Neural cell (in vitro differentiated cells): ENCODE measurements around the gene MAFB. TPM values are rescaled to one million over a fixed set of nuclear protein-coding genes. Genes with fewer than 3 reads are reported as not detected.

ENCODE experiments used
- H2AFZ ChIP-seq: fragments of 200-600, 300-800 bp; sonication (generic), shearing (Covaris generic); 2 replicates; pipeline ENCODE4 v1.6.0; 2014; ENCODE audit warnings: low read depth, mild to moderate bottlenecking, antibody characterized with exemption, low read length, moderate library complexity
- H3F3A ChIP-seq: fragments of 200-600 bp; shearing (Covaris generic); 2 replicates; pipeline ENCODE4 v1.6.1; 2016; ENCODE audit warnings: mild to moderate bottlenecking, moderate library complexity, mixed read lengths, antibody characterized with exemption, low read length; ENCODE audit not compliant: insufficient read depth, poor library complexity, severe bottlenecking
- H3K27ac ChIP-seq: fragments of 200-600, 300-800 bp; sonication (generic), shearing (Covaris generic); 2 replicates; pipeline ENCODE4 v1.5.1; 2014; ENCODE audit warnings: mild to moderate bottlenecking, low read length, moderate library complexity
- H3K27me3 ChIP-seq: fragments of 300-800, 200-600 bp; sonication (generic), shearing (Covaris generic); 2 replicates; pipeline ENCODE4 v1.6.0; 2014; ENCODE audit warnings: mild to moderate bottlenecking, low read depth, low read length, moderate library complexity; ENCODE audit not compliant: insufficient read depth
- H3K36me3 ChIP-seq: fragments of 300-800, 200-600 bp; sonication (generic), shearing (Covaris generic); 2 replicates; pipeline ENCODE4 v1.5.1; 2014; ENCODE audit warnings: mild to moderate bottlenecking, antibody characterized with exemption, low read length, moderate library complexity; ENCODE audit not compliant: insufficient read depth
- H3K4me2 ChIP-seq: fragments of 300-800, 200-600 bp; sonication (generic), shearing (Covaris generic); 2 replicates; pipeline ENCODE4 v1.6.0; 2014; ENCODE audit warnings: mild to moderate bottlenecking, low read length
- H3K4me3 ChIP-seq: fragments of 300-800, 200-600 bp; sonication (generic), shearing (Covaris generic); 2 replicates; pipeline ENCODE4 v1.5.1; 2014; ENCODE audit warnings: mild to moderate bottlenecking, low read length, moderate library complexity
- H3K79me2 ChIP-seq: fragments of 200-600 bp; shearing (Covaris generic); replicated peaks from 2 replicates; pipeline ENCODE4 v1.6.0; 2014; ENCODE audit warnings: mild to moderate bottlenecking, low read length, moderate library complexity; ENCODE audit not compliant: insufficient read depth
- H3K9ac ChIP-seq: fragments of 300-800, 200-600 bp; sonication (generic), shearing (Covaris generic); 2 replicates; pipeline ENCODE4 v1.6.1; 2016; ENCODE audit warnings: mild to moderate bottlenecking, low read length, mixed read lengths
- H3K9me2 ChIP-seq: fragments of 200-600 bp; shearing (Covaris generic); 2 replicates; pipeline ENCODE4 v1.6.1; 2016; ENCODE audit warnings: mild to moderate bottlenecking, low read length, mixed read lengths; ENCODE audit not compliant: insufficient read depth
- H3K9me3 ChIP-seq: fragments of 200-600, 300-800 bp; sonication (generic), shearing (Covaris generic); 2 replicates; pipeline ENCODE4 v1.6.1; 2016; ENCODE audit warnings: mild to moderate bottlenecking, mixed run types, low read length, moderate library complexity, mixed read lengths
- H4K20me1 ChIP-seq: fragments of 200-600 bp; shearing (Covaris generic); 2 replicates; pipeline ENCODE4 v1.6.1; 2016; ENCODE audit warnings: mild to moderate bottlenecking, mixed run types; ENCODE audit not compliant: insufficient read depth
- CTCF ChIP-seq: fragments of 450-650 bp; IDR thresholded peaks from 2 replicates; pipeline ENCODE4 v1.5.1; 2014; ENCODE audit warnings: antibody characterized with exemption, mild to moderate bottlenecking, moderate library complexity; ENCODE audit not compliant: poor library complexity, severe bottlenecking
- EP300 ChIP-seq: fragments of 450-650 bp; conservative IDR thresholded peaks from 2 replicates; pipeline ENCODE4 v1.6.1; 2014; ENCODE audit warnings: antibody characterized with exemption, mild to moderate bottlenecking, moderate library complexity; ENCODE audit not compliant: poor library complexity, severe bottlenecking
- EZH2 ChIP-seq: fragments of 200-600, 300-800 bp; shearing (Covaris generic), sonication (generic); IDR thresholded peaks from 2 replicates; pipeline ENCODE4 v1.6.1; 2014; ENCODE audit warnings: antibody characterized with exemption, low read length, borderline replicate concordance, mild to moderate bottlenecking; ENCODE audit not compliant: insufficient read depth, poor library complexity, severe bottlenecking
- MXI1 ChIP-seq: fragments of 450-650 bp; conservative IDR thresholded peaks from 2 replicates; pipeline ENCODE4 v1.6.1; 2014; ENCODE audit warnings: antibody characterized with exemption, mild to moderate bottlenecking; ENCODE audit not compliant: poor library complexity, severe bottlenecking
- POLR2AphosphoS5 ChIP-seq: IDR thresholded peaks from 2 replicates; pipeline ENCODE4 v1.6.1; 2012
- RAD21 ChIP-seq: fragments of 450-650 bp; conservative IDR thresholded peaks from 2 replicates; pipeline ENCODE4 v1.6.1; 2014; ENCODE audit warnings: antibody characterized with exemption, mild to moderate bottlenecking, moderate library complexity
- REST ChIP-seq: IDR thresholded peaks from 2 replicates; pipeline ENCODE4 v1.6.1; 2012; ENCODE audit warnings: borderline replicate concordance
- SMC3 ChIP-seq: fragments of 450-650 bp; conservative IDR thresholded peaks from 2 replicates; pipeline ENCODE4 v1.6.1; 2014; ENCODE audit warnings: antibody characterized with exemption, mild to moderate bottlenecking, moderate library complexity; ENCODE audit not compliant: poor library complexity
- TAF1 ChIP-seq: IDR thresholded peaks from 2 replicates; pipeline ENCODE4 v1.6.1; 2012; ENCODE audit warnings: low read depth
- polyA plus RNA-seq: library from polyadenylated mRNA; depleted of rRNA; stranded (reverse); fragments of >200 nt; gene quantifications from 2 replicates; pipeline ENCODE4 v1.2.3, GENCODE V29; 2014

The MAFB gene
- polyA plus RNA-seq, 1 donor from 2014 or later, result 5.6 TPM

- Histone ChIP-seq H3F3A (no peaks in the 10 kb centered on the region), H3K79me2 (no peaks in the 10 kb centered on the region), H3K9me2 (no peaks in the 10 kb centered on the region), H3K27ac (no peak overlapping the region), H2AFZ (no peak overlapping the region), H4K20me1 (no peaks in the 10 kb centered on the region), H3K9ac (no peak overlapping the region), H3K4me3 (no peak overlapping the region), H3K27me3 (peaks cover 2% of the 10 kb centered on the region), H3K4me2 (no peak overlapping the region), H3K36me3 (no peaks in the 10 kb centered on the region), H3K9me3 (no peaks in the 10 kb centered on the region)
- no peak for TF ChIP-seq REST
- TF ChIP-seq CTCF, result no peak
- TF ChIP-seq TAF1, result no peak
- no peak for TF ChIP-seq RAD21
- no peak for TF ChIP-seq MXI1
- TF ChIP-seq SMC3, result no peak
- TF ChIP-seq POLR2AphosphoS5, result no peak
- TF ChIP-seq EP300, result no peak
- no peak for TF ChIP-seq EZH2
Measured at GRCh38 chr20:40704828-40705227, 15.8 kb upstream of the MAFB start.

GRCh38 chr20:40703975-40704530 lies 15.0 kb upstream of the MAFB start:
- no peak overlapping the region for H3K4me2 ChIP-seq
- H3K9me3 ChIP-seq, result no peaks in the 10 kb centered on the region
- no peaks in the 10 kb centered on the region for H4K20me1 ChIP-seq
- H3K4me3 ChIP-seq, result no peak overlapping the region
- TF ChIP-seq EZH2 (no peak), POLR2AphosphoS5 (no peak), CTCF (no peak), MXI1 (no peak), TAF1 (no peak), EP300 (no peak), RAD21 (no peak), REST (no peak), SMC3 (no peak)
- no peaks in the 10 kb centered on the region for H3K9me2 ChIP-seq
- H2AFZ ChIP-seq, result no peak overlapping the region
- no peaks in the 10 kb centered on the region for H3K36me3 ChIP-seq
- H3K79me2 ChIP-seq, result no peaks in the 10 kb centered on the region
- H3K27ac ChIP-seq, result no peak overlapping the region
- H3K9ac ChIP-seq, result no peak overlapping the region
- H3F3A ChIP-seq, result no peaks in the 10 kb centered on the region
- peaks cover 2% of the 10 kb centered on the region for H3K27me3 ChIP-seq
